ENCODE data around the gene LCN1.

Gene LCN1

DNA sequence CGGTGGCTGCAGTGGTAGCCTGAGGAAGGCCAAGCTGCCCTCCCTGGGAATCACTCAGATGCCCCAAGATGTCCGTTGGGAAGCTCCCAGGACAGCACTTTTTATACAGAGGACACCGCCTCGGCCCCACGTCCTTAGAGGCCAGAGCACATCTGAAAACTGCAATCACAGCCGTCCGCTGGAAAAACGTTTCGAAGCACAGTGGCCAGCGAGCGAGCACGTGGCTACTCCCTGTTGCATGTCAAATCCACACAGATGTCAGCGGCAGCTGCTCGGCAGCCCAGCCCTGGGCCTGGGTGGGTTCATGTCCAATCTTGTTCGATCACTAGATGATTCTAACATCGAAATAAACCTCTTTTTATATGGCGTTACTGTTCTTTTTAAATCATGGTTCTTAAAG is 32.7 kb upstream of the LCN1 start:
- Histone ChIP-seq H3K27ac (ENCODE audit: low read depth, low read length) (no peak overlapping the region), H3K4me1 (ENCODE audit: control insufficient read depth in 1 of 2, insufficient read depth in 2 of 2, low read length in 2 of 2) (no peaks in the 10 kb centered on the region), H3K9me3 (ENCODE audit: control insufficient read depth in 1 of 2, low read length in 2 of 2) (no peaks in the 10 kb centered on the region), H3K9ac (ENCODE audit: low read depth in 1 of 2, low read length in 2 of 2) (no peak overlapping the region), H3K27me3 (ENCODE audit: control insufficient read depth in 1 of 2, insufficient read depth in 2 of 2, low read length in 2 of 2) (no peaks in the 10 kb centered on the region), H3K4me3 (ENCODE audit: low read depth in 1 of 2, low read length in 2 of 2) (no peak overlapping the region), H3K36me3 (ENCODE audit: control insufficient read depth in 1 of 2, insufficient read depth in 2 of 2, low read length in 2 of 2) (peaks cover 4 to 32% of the 10 kb centered on the region in 2 donors)

DNA sequence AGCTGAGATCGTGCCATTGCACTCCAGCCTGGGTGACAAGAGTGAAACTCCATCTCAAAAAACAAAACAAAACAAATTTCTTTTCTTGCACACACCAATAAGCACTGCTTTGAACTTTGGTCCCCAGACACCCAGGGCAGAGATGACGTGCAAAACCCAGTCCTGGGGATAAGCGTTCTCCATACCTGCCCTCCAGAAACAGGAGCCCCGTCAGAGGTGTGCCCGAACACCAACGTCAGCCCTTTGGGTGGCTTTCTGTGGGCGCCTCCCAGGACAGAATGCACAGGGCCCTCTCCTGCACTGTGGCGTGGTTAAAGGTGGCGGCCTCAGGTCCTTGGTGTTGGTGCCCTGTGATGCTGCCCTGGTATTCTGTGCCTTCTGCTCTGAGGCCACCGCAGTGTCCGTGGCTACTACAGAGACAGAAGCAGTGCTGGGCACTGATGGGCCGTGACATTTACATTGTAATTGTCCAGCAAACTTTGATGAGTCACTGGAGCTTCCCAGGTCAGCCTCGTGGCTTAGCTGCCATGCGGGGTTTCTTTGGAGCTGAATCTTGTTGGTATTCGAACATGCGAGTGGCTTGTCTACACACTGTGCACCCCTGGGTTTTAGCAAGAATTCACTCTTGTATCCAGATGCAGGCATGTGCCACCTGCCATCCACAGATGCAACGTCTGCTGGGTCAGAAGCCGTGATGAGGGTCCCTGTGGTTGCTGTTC is 31.9 kb upstream of the LCN1 start:
- Histone ChIP-seq H3K36me3 (ENCODE audit: control insufficient read depth in 1 of 2, insufficient read depth in 2 of 2, low read length in 2 of 2) (peaks cover 0 to 28% of the 10 kb centered on the region in 2 donors), H3K9me3 (ENCODE audit: control insufficient read depth in 1 of 2, low read length in 2 of 2) (no peaks in the 10 kb centered on the region), H3K4me3 (ENCODE audit: low read depth in 1 of 2, low read length in 2 of 2) (no peak overlapping the region), H3K4me1 (ENCODE audit: control insufficient read depth in 1 of 2, insufficient read depth in 2 of 2, low read length in 2 of 2) (no peaks in the 10 kb centered on the region), H3K27ac (ENCODE audit: low read depth, low read length) (no peak overlapping the region), H3K9ac (ENCODE audit: low read depth in 1 of 2, low read length in 2 of 2) (no peak overlapping the region), H3K27me3 (ENCODE audit: control insufficient read depth in 1 of 2, insufficient read depth in 2 of 2, low read length in 2 of 2) (no peaks in the 10 kb centered on the region)

DNA sequence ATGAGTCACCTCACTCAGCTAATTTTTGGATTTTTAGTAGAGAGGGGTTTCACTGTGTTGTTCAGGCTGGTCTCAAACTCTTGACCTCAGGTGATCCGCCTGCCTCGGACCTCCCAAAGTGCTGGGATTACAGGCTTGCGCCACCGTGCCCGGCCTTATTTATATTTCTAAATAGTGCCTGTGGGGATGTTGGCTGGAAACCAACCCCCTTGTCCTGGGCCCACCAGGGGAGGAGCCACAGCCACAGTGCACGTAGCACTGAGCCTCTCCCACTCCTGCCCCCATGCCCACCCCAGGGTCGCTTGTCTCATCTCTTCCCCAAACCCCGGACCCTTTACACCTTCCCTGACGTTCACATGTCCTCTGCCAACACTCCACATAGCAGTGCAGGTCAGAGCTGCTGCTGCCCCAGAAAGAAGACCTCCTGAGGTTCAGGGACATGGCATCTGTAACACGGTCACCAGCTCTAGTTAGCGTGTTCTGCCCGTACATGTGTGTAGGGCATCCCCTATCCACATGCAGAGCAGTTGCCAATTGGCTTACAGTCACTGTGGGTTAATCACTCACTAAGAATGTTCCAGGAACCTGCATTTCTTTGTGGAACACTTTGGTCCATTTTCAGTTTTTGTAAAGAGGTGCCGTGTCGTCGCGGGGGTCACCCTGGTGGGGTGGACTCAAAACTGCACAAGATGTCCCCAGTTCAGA is 30.9 kb upstream of the LCN1 start:
- Histone ChIP-seq H3K4me3 (ENCODE audit: low read depth in 1 of 2, low read length in 2 of 2) (no peak overlapping the region), H3K27me3 (ENCODE audit: control insufficient read depth in 1 of 2, insufficient read depth in 2 of 2, low read length in 2 of 2) (no peaks in the 10 kb centered on the region), H3K27ac (ENCODE audit: low read depth, low read length) (no peak overlapping the region), H3K36me3 (ENCODE audit: control insufficient read depth in 1 of 2, insufficient read depth in 2 of 2, low read length in 2 of 2) (peaks cover 0 to 19% of the 10 kb centered on the region in 2 donors), H3K9me3 (ENCODE audit: control insufficient read depth in 1 of 2, low read length in 2 of 2) (no peaks in the 10 kb centered on the region), H3K9ac (ENCODE audit: low read depth in 1 of 2, low read length in 2 of 2) (no peak overlapping the region), H3K4me1 (ENCODE audit: control insufficient read depth in 1 of 2, insufficient read depth in 2 of 2, low read length in 2 of 2) (no peaks in the 10 kb centered on the region)

DNA sequence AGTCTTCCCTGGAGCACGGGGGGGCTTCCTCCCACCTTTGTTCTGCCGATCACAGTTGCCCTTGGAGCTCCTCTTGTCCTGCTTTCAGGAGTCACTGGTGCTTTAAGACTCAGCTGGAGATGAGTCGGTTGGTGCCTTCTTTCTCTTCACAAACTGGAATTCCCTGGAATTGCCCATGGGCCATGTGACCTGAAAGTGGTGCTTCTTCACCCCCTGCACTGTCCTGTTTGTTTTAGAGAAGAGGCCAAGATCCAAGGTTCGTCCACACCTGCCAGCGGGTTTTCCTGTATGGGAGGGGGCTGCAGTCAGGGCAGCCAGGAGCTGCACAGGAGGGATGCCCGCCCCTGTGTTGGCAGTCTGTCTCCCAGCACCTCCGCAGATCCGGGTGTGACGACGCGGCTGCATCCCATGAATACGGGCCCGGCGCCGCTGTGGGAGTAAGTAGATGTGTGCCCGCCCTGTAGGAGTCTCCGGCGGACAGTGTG is 30.2 kb upstream of the LCN1 start:
- Histone ChIP-seq H3K4me3 (ENCODE audit: low read depth in 1 of 2, low read length in 2 of 2) (no peak overlapping the region), H3K36me3 (ENCODE audit: control insufficient read depth in 1 of 2, insufficient read depth in 2 of 2, low read length in 2 of 2) (peaks cover 0 to 12% of the 10 kb centered on the region in 2 donors), H3K27ac (ENCODE audit: low read depth, low read length) (no peak overlapping the region), H3K9ac (ENCODE audit: low read depth in 1 of 2, low read length in 2 of 2) (no peak overlapping the region), H3K27me3 (ENCODE audit: control insufficient read depth in 1 of 2, insufficient read depth in 2 of 2, low read length in 2 of 2) (no peaks in the 10 kb centered on the region), H3K9me3 (ENCODE audit: control insufficient read depth in 1 of 2, low read length in 2 of 2) (no peaks in the 10 kb centered on the region), H3K4me1 (ENCODE audit: control insufficient read depth in 1 of 2, insufficient read depth in 2 of 2, low read length in 2 of 2) (no peaks in the 10 kb centered on the region)

DNA sequence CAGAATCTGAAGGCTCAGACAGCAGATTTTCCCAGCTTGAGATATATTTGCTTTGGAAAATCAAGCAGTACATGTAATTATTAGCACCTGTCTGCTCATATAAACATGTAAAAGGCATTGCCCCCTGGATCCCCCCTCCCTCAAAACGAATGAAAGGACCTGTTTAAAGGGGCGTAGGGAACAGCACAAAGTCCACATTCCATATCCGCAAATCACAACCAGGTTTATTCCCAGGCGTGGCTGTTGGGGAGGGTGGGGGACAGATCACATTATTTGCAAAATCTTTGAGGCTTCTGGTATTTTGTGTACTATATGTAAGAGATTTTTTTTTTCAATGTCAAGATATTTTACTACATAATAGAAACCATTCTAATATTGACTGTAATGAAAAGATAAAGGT is 29.5 kb upstream of the LCN1 start:
- H3K9me3 ChIP-seq (ENCODE audit: control insufficient read depth in 1 of 2, low read length in 2 of 2), result no peaks in the 10 kb centered on the region
- no peaks in the 10 kb centered on the region for H3K27me3 ChIP-seq (ENCODE audit: control insufficient read depth in 1 of 2, insufficient read depth in 2 of 2, low read length in 2 of 2)
- no peak overlapping the region for H3K4me3 ChIP-seq (ENCODE audit: low read depth in 1 of 2, low read length in 2 of 2)
- no peak overlapping the region for H3K9ac ChIP-seq (ENCODE audit: low read depth in 1 of 2, low read length in 2 of 2)
- peaks cover 0 to 9% of the 10 kb centered on the region in 2 donors for H3K36me3 ChIP-seq (ENCODE audit: control insufficient read depth in 1 of 2, insufficient read depth in 2 of 2, low read length in 2 of 2)
- no peak overlapping the region for H3K27ac ChIP-seq (ENCODE audit: low read depth, low read length)
- no peaks in the 10 kb centered on the region for H3K4me1 ChIP-seq (ENCODE audit: control insufficient read depth in 1 of 2, insufficient read depth in 2 of 2, low read length in 2 of 2)

DNA sequence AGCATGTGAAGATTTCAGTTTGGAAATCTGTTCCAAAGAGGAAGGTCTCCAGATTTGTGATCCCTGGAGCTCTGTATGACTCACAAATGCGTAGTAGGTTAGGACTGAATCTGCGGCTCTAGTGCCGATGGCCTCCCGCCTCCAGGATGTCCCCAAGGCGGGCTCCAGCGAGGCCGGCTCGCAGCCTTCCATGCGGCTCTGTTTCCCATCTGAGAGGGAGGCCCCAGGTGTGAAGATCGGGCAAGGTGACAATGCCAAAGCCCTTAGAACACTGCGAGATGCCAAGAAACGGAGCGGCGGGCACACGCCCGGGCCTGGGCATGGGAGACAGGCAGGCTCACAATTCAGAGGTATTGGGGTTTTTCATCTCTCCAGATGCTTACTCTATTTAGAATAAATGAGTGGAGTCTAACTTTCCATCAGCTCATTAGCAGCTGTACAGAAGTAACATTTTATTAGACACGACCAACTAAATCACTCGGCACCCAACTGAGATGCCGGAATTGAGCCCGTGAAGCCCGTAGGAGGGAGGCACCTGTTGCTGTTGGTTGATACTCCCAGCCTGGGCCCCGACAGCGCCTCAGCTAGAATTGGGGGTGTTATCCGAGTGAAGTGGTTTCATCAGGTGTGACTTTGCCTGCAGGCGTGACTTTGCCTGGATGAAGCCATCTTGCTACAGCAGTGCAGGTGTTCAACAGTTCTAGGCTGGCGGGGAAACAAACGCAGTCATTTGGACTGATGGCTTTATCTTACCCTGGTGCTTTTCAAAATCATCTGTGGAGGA is 28.2 kb upstream of the LCN1 start:
- H3K9me3 ChIP-seq (ENCODE audit: control insufficient read depth in 1 of 2, low read length in 2 of 2), result no peaks in the 10 kb centered on the region
- H3K27ac ChIP-seq (ENCODE audit: low read depth, low read length), result no peak overlapping the region
- H3K36me3 ChIP-seq (ENCODE audit: control insufficient read depth in 1 of 2, insufficient read depth in 2 of 2, low read length in 2 of 2), result peaks cover 0 to 9% of the 10 kb centered on the region in 2 donors
- H3K4me3 ChIP-seq (ENCODE audit: low read depth in 1 of 2, low read length in 2 of 2), result no peak overlapping the region
- H3K4me1 ChIP-seq (ENCODE audit: control insufficient read depth in 1 of 2, insufficient read depth in 2 of 2, low read length in 2 of 2), result no peaks in the 10 kb centered on the region
- no peaks in the 10 kb centered on the region for H3K27me3 ChIP-seq (ENCODE audit: control insufficient read depth in 1 of 2, insufficient read depth in 2 of 2, low read length in 2 of 2)
- no peak overlapping the region for H3K9ac ChIP-seq (ENCODE audit: low read depth in 1 of 2, low read length in 2 of 2)

DNA sequence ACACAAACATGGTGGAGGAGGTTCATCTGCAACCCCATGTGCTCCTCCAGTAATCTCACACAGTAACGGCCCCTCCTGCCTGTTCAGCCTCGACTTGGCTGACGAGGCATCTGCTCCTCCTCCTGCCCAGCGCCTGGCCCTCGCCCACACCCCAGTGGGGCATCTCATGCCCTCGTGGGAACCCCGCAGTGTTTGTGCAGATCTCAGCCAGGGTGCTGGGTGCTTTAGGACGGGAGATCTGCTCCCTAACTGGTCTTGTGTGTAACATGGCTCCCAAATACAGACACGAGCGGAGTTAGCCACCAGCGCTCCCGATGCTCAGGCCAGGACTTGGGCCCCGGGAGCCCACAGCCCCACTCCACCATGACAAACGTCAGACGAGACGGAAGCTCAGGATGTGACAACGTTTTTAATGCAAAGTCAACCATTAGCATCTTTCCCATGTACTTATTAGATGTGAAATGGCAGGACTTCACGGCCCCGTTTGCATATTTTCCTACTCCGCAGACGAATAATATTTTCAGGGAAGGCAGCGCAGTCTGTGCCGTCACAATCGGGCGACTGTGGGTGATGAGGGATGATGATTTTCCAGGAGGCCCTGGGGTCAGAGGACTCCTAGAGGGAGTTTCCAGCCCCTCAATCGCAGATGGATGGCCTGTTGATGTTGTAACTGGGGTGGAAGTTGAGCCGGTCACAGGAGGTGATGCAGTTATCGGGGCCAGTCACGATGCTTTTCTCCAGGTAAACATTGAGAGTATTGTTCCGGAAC is 26.3 kb upstream of the LCN1 start:
- Histone ChIP-seq H3K36me3 (ENCODE audit: control insufficient read depth in 1 of 2, insufficient read depth in 2 of 2, low read length in 2 of 2) (no peaks in the 10 kb centered on the region), H3K27ac (ENCODE audit: low read depth, low read length) (no peak overlapping the region), H3K27me3 (ENCODE audit: control insufficient read depth in 1 of 2, insufficient read depth in 2 of 2, low read length in 2 of 2) (no peaks in the 10 kb centered on the region), H3K9ac (ENCODE audit: low read depth in 1 of 2, low read length in 2 of 2) (no peak overlapping the region), H3K4me3 (ENCODE audit: low read depth in 1 of 2, low read length in 2 of 2) (no peak overlapping the region), H3K9me3 (ENCODE audit: control insufficient read depth in 1 of 2, low read length in 2 of 2) (no peaks in the 10 kb centered on the region), H3K4me1 (ENCODE audit: control insufficient read depth in 1 of 2, insufficient read depth in 2 of 2, low read length in 2 of 2) (peaks cover 0 to 8% of the 10 kb centered on the region in 2 donors)

DNA sequence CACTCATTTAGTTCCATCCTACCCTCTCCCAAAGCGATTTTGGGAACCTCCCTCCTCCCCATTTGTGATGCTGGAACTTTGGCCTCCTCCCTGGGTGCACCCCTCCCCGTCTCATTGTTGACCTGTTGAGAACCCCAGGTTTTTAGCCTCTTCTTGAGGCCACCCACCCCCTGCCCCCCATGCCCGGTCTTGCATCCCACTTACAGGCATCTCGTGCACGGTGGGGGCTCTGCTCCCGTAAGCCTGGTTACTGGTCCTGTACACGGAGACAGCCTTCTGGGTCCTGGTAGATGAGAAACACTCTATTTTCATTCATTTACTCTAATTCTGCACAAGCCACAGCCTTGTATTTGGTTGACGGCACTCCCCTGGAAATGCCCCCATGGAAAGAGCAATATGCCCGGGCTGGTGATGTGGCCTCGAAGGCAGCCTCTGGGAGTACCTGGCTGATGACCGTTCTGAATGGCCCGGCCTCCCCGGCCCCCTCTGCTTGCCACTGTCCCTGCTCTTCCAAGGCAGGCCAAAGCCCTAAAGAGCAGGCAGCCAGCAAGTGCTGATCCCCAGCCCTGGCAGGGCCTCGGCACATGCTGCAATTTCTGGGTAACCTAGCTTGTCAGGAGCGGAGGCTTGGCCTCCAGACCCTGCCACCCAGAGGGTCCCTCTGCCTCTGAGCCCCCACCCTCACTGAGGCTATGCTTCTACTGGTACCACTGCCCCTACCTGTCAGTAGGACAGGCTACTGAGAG is 22.7 kb upstream of the LCN1 start:
- Histone ChIP-seq H3K4me3 (ENCODE audit: low read depth in 1 of 2, low read length in 2 of 2) (no peak overlapping the region), H3K27ac (ENCODE audit: low read depth, low read length) (no peak overlapping the region), H3K27me3 (ENCODE audit: control insufficient read depth in 1 of 2, insufficient read depth in 2 of 2, low read length in 2 of 2) (no peaks in the 10 kb centered on the region), H3K9me3 (ENCODE audit: control insufficient read depth in 1 of 2, low read length in 2 of 2) (no peaks in the 10 kb centered on the region), H3K9ac (ENCODE audit: low read depth in 1 of 2, low read length in 2 of 2) (no peak overlapping the region), H3K4me1 (ENCODE audit: control insufficient read depth in 1 of 2, insufficient read depth in 2 of 2, low read length in 2 of 2) (peaks cover 8 to 20% of the 10 kb centered on the region in 2 donors), H3K36me3 (ENCODE audit: control insufficient read depth in 1 of 2, insufficient read depth in 2 of 2, low read length in 2 of 2) (peaks cover 10 to 13% of the 10 kb centered on the region in 2 donors)

DNA sequence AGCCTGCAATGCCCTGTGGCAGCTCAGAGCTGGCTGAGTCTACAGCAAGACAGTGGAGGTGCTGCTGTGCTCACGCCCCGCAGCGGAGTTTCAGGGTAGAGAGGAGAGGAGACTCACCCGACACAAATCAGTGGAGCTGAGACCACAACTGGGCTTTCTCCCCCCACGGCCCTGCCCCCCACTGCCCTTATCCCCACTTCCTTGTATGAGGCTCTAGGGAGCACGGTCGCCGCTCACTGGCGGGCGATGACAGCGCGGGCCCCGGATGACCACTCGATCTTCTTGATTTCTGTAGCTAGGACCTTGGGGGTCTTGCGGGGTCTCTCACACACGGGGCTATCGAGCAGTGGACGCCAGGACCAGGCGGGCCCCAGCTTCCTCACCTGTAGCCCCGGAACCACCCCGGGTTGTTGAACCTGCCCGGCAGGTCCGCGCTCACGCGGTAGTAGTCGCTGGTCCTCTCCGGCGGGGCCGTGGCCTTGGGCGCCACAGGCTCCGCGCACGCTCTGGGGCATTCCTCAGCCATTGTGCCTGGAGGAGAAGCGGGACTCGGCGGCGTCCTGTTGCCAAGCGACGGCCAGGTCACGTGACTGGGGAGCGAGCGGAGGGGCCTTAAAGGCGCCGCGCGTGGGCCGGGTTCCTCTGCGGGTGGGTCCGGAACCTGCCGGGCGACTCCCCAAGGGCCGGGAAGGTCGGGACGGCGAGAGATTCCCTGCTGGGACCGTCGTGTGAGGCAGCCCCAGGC is 21.7 kb upstream of the LCN1 start:
- Histone ChIP-seq H3K9ac (ENCODE audit: low read depth in 1 of 2, low read length in 2 of 2) (peak overlapping the region; percentile 54 to 74), H3K27ac (ENCODE audit: low read depth, low read length) (no peak overlapping the region), H3K4me1 (ENCODE audit: control insufficient read depth in 1 of 2, insufficient read depth in 2 of 2, low read length in 2 of 2) (peaks cover 8 to 20% of the 10 kb centered on the region in 2 donors)

More for the DNA sequence above, 21.7 kb upstream of the LCN1 start:
- Histone ChIP-seq H3K4me3 (ENCODE audit: low read depth in 1 of 2, low read length in 2 of 2) (peak overlapping the region; percentile 90 to 92), H3K36me3 (ENCODE audit: control insufficient read depth in 1 of 2, insufficient read depth in 2 of 2, low read length in 2 of 2) (peaks cover 13 to 23% of the 10 kb centered on the region in 2 donors), H3K27me3 (ENCODE audit: control insufficient read depth in 1 of 2, insufficient read depth in 2 of 2, low read length in 2 of 2) (no peaks in the 10 kb centered on the region), H3K9me3 (ENCODE audit: control insufficient read depth in 1 of 2, low read length in 2 of 2) (no peaks in the 10 kb centered on the region)
